ENCODE data around the gene ATP6V1E1. TPM values are rescaled to one million over a fixed set of nuclear protein-coding genes. Genes with fewer than 3 reads are reported as not detected.
"Not testable (repeated sequence)": the region's sequence is repeated elsewhere in the genome, so short reads cannot be mapped to it uniquely, and the experiment has no call there.

ATP6V1E1 gene
- polyA plus RNA-seq, 2 of the 4 experiments (the other 2 are of a cell fraction): 112 to 123 TPM

DNA sequence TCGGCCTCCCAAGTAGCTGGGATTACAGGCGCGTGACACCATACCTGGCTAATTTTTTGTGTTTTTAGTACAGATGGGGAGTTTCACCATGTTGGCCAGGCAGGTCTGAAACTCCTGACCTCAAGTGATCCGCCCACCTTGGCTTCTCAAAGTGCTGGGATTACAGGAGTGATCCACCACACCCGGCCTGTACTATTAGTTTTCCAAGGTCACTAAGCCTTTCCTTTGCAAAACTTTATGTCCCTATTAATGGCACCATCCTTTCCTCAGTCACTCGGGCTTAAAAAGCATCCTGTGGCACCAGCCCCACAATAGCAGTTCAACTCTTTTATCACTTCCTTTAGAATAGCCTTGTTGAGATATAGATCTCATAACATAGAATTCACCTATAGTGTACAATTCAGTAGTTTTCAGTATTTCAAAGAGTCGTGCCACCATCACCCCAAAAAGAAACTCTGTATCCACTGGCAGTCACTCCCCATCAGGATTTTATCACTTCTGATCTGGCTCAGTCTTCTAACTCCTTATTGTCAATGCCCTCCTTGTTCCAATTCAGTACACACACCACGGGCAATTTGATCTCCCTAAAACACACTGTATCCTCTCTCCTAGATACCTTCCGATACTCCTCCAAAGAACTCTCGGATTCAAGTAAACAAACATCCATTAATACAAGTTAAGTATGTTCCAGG lies 9.1 kb upstream of the ATP6V1E1 start:
- no peak for TF ChIP-seq KDM5A (IDR thresholded peaks at IDR 0.05)
- Histone ChIP-seq H3K4me3 (peak overlapping the region; percentile 71), H3K27ac (peak overlapping the region; percentile 88 to 99), H3K4me2 (peak overlapping the region; percentile 69), H3K9me3 (no peaks in the 10 kb centered on the region), H3K4me1 (peaks cover 30% of the 10 kb centered on the region)
- CTCF ChIA-PET: interaction anchor here (0.8 kb wide), 1 partner anchor 80 kb away, joined by 4 read pairs; no protein-coding TSS in a partner anchor
- no peak for DNase-seq (ENCODE audit: low read depth in 1 of 2, low spot score in 1 of 2)
- FAIRE-seq: no peak
- POLR2A ChIA-PET: no interaction called here
- peak in 1 of 2 experiments; percentile 3; a peak in 1 of 6 replicates for ATAC-seq
- WGBS (ENCODE audit: missing lambda C conversion rate): 68% methylated on average over 9 of the region's 10 CpGs

DNA sequence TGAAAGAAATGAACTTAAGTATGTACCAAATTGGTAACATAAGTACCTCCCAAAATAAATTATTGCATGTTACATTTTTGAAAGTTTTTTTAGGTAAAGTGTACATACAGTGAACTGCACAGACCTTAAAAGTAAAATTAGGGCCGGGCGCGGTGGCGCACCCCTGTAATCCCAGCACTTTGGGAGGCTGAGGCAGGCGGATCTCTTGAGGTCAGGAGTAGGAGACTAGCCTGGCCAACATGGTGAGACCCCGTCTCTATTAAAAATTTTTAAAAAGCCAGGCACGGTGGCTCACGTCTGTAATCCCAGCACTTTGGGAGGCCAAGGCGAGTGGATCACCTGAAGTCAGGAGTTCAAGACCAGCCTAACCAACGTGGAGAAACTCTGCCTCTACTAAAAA lies 8.3 kb upstream of the ATP6V1E1 start:
- WGBS (ENCODE audit: missing lambda C conversion rate): 94% methylated on average over 10 of the region's 10 CpGs
- ATAC-seq; FAIRE-seq; POLR2A ChIA-PET; DNase-seq (ENCODE audit: low read depth in 1 of 2, low spot score in 1 of 2); H3K27ac ChIP-seq; H3K4me2 ChIP-seq; H3K9me3 ChIP-seq; H3K4me3 ChIP-seq: not testable (repeated sequence)
- CTCF ChIA-PET: interaction anchor here (0.8 kb wide), 1 partner anchor 79 kb away, joined by 4 read pairs; no protein-coding TSS in a partner anchor
- H3K4me1 ChIP-seq: peaks cover 34% of the 10 kb centered on the region

DNA sequence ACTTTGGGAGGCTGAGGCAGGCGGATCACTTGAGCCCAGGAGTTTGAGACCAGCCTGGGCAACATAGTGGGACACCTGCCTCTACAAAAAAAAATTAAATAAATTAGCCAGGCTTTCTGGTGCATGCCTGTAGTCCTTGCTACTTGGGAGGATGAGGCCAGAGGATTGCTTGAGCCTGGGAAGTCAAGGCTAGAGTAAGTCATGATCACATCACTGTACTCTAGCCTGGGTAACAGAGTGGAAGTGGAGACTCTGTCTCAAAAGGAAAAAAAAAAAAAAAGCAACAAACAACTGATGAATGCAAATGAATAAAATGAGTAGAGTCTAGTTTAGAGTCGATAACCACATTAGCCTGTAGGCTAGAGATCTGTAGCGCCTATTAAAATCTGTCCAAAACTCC lies 6.1 kb upstream of the ATP6V1E1 start:
- TF ChIP-seq NFE2L2 (conservative IDR thresholded peaks at IDR 0.05; ENCODE audit: low read length): no peak
- TF ChIP-seq ZFP36 (IDR thresholded peaks at IDR 0.05; ENCODE audit: borderline replicate concordance, partially characterized antibody): no peak
- TF ChIP-seq, protein P1, sequence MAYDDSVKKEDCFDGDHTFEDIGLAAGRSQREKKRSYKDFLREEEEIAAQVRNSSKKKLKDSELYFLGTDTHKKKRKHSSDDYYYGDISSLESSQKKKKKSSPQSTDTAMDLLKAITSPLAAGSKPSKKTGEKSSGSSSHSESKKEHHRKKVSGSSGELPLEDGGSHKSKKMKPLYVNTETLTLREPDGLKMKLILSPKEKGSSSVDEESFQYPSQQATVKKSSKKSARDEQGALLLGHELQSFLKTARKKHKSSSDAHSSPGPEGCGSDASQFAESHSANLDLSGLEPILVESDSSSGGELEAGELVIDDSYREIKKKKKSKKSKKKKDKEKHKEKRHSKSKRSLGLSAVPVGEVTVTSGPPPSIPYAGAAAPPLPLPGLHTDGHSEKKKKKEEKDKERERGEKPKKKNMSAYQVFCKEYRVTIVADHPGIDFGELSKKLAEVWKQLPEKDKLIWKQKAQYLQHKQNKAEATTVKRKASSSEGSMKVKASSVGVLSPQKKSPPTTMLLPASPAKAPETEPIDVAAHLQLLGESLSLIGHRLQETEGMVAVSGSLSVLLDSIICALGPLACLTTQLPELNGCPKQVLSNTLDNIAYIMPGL (CRISPR knock-in tag; IDR thresholded peaks at IDR 0.05; ENCODE audit: borderline replicate concordance): no peak
- TF ChIP-seq ZSCAN20 (CRISPR knock-in tag; IDR thresholded peaks at IDR 0.05): no peak
- no peak for TF ChIP-seq KDM5A (IDR thresholded peaks at IDR 0.05)
- no peak for TF ChIP-seq JUNB (IDR thresholded peaks at IDR 0.05)
- TF ChIP-seq, protein P2, sequence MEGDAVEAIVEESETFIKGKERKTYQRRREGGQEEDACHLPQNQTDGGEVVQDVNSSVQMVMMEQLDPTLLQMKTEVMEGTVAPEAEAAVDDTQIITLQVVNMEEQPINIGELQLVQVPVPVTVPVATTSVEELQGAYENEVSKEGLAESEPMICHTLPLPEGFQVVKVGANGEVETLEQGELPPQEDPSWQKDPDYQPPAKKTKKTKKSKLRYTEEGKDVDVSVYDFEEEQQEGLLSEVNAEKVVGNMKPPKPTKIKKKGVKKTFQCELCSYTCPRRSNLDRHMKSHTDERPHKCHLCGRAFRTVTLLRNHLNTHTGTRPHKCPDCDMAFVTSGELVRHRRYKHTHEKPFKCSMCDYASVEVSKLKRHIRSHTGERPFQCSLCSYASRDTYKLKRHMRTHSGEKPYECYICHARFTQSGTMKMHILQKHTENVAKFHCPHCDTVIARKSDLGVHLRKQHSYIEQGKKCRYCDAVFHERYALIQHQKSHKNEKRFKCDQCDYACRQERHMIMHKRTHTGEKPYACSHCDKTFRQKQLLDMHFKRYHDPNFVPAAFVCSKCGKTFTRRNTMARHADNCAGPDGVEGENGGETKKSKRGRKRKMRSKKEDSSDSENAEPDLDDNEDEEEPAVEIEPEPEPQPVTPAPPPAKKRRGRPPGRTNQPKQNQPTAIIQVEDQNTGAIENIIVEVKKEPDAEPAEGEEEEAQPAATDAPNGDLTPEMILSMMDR (IDR thresholded peaks at IDR 0.05): no peak
- TF ChIP-seq, protein P3, sequence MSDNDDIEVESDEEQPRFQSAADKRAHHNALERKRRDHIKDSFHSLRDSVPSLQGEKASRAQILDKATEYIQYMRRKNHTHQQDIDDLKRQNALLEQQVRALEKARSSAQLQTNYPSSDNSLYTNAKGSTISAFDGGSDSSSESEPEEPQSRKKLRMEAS (IDR thresholded peaks at IDR 0.05): no peak
- no peak for TF ChIP-seq HOXB13 (CRISPR knock-in tag; IDR thresholded peaks at IDR 0.05; ENCODE audit: low read depth)
- FAIRE-seq (no peak), DNase-seq (ENCODE audit: low read depth in 1 of 2, low spot score in 1 of 2) (no peak), ATAC-seq (no peak)
- no peaks in the 10 kb centered on the region for H3K9me3 ChIP-seq
- peak overlapping the region in 1 of 2 experiments; percentile 84; a peak in 3 of 6 replicates for H3K27ac ChIP-seq
- H3K4me1 ChIP-seq: peaks cover 26% of the 10 kb centered on the region
- no peak overlapping the region for H3K4me2 ChIP-seq
- ChIA-PET CTCF (interaction anchor here (1.3 kb wide), 1 partner anchor 76 kb away, joined by 3 read pairs; no protein-coding TSS in a partner anchor), POLR2A (no interaction called here)
- no peak overlapping the region for H3K4me3 ChIP-seq
- whole genome bisulfite sequencing (ENCODE audit: missing lambda C conversion rate): 92% methylated on average over 3 of the region's 3 CpGs

DNA sequence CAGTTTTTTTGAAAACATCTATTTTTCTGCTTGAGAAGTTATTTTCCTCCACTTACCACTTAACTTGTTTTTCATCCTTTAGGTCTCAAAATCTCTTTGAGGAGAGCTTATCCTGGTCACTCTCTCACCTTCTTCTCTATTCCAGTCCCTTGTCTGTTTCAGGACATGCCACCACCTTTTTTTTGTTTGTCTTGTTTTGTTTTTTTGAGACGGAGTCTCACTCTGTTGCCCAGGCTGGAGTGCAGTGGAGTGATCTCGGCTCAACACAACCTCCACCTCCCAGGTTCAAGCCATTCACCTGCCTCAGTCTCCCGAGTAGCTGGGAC lies 5.4 kb upstream of the ATP6V1E1 start:
- peak overlapping the region; percentile 52 for H3K4me2 ChIP-seq
- CTCF ChIA-PET: interaction anchor here (1.3 kb wide), 1 partner anchor 75 kb away, joined by 3 read pairs; no protein-coding TSS in a partner anchor
- WGBS (ENCODE audit: missing lambda C conversion rate): 90% methylated on average over 3 of the region's 3 CpGs
- FAIRE-seq (no peak), DNase-seq (ENCODE audit: low read depth in 1 of 2, low spot score in 1 of 2) (no peak), ATAC-seq (no peak)
- H3K4me3 ChIP-seq: no peak overlapping the region
- H3K27ac ChIP-seq: peak overlapping the region; percentile 78 to 84
- H3K4me1 ChIP-seq: peaks cover 25% of the 10 kb centered on the region
- no peak for TF ChIP-seq CHD2 (IDR thresholded peaks at IDR 0.05; ENCODE audit: low read length, partially characterized antibody)
- TF ChIP-seq JUNB (IDR thresholded peaks at IDR 0.05): no peak
- POLR2A ChIA-PET: no interaction called here
- H3K9me3 ChIP-seq: no peaks in the 10 kb centered on the region
